ENCODE data around the gene KLRF1. TPM values are rescaled to one million over a fixed set of nuclear protein-coding genes. Genes with fewer than 3 reads are reported as not detected.
A peak's percentile ranks its signal among the peaks of the same experiment; 100 is the strongest.

The KLRF1 gene
- total RNA-seq, 4 donors from 2014 or later, result not detected

GRCh38 chr12:9867531-9867930, 40.2 kb downstream of the KLRF1 start:
- H3K27ac ChIP-seq, result peak overlapping the region; percentile 70 to 87 (median 79)
- no peaks in the 10 kb centered on the region for H3K9me3 ChIP-seq
- H3K4me3 ChIP-seq, result peak overlapping the region; percentile 28 to 48 (median 41)
- H3K4me1 ChIP-seq, result no peaks in the 10 kb centered on the region
- H3K27me3 ChIP-seq, result no peaks in the 10 kb centered on the region
- H3K36me3 ChIP-seq, result no peaks in the 10 kb centered on the region
- DNase-seq, result no peak
- TF ChIP-seq CTCF (IDR thresholded peaks at IDR 0.05) (no peak), POLR2A (IDR thresholded peaks at IDR 0.05) (no peak)

GRCh38 chr12:9868311-9868801, 41.1 kb downstream of the KLRF1 start:
- no peak for DNase-seq
- Histone ChIP-seq H3K4me1 (no peaks in the 10 kb centered on the region), H3K27ac (peak overlapping the region; percentile 74 to 87 (median 83)), H3K4me3 (peak overlapping the region; percentile 28 to 48 (median 41)), H3K36me3 (no peaks in the 10 kb centered on the region), H3K27me3 (no peaks in the 10 kb centered on the region), H3K9me3 (no peaks in the 10 kb centered on the region)
- TF ChIP-seq CTCF (IDR thresholded peaks at IDR 0.05) (no peak), POLR2A (IDR thresholded peaks at IDR 0.05) (no peak)

GRCh38 chr12:9868951-9869306, 41.6 kb downstream of the KLRF1 start:
- no peaks in the 10 kb centered on the region for H3K9me3 ChIP-seq
- no peak for DNase-seq
- H3K27ac ChIP-seq, result peak overlapping the region; percentile 74 to 87 (median 83)
- H3K4me1 ChIP-seq, result no peaks in the 10 kb centered on the region
- no peaks in the 10 kb centered on the region for H3K27me3 ChIP-seq
- peak overlapping the region; percentile 28 to 48 (median 41) for H3K4me3 ChIP-seq
- TF ChIP-seq CTCF (IDR thresholded peaks at IDR 0.05) (no peak), POLR2A (IDR thresholded peaks at IDR 0.05) (no peak)
- no peaks in the 10 kb centered on the region for H3K36me3 ChIP-seq

- Histone ChIP-seq H3K4me3 (peak within 1 kb of the TSS; percentile 28 to 48 (median 41)), H3K27me3 (no peaks in the 10 kb centered on the region), H3K9me3 (no peaks in the 10 kb centered on the region), H3K27ac (peak within 1 kb of the TSS; percentile 74 to 87 (median 83)), H3K4me1 (no peaks in the 10 kb centered on the region), H3K36me3 (no peaks in the 10 kb centered on the region)
- DNase-seq, result no peak
- TF ChIP-seq CTCF (IDR thresholded peaks at IDR 0.05) (no peak), POLR2A (IDR thresholded peaks at IDR 0.05) (peak; percentile 53 to 61)
Observed at GRCh38 chr12:9869307-9870161, 42.3 kb downstream of the KLRF1 start, which contains the start of gene CLEC2B. Gene CLEC2B, minus strand, starts transcription at chr12:9869354.

GRCh38 chr12:9870286-9870866, 43.1 kb downstream of the KLRF1 start:
- TF ChIP-seq CTCF (IDR thresholded peaks at IDR 0.05), result no peak
- TF ChIP-seq POLR2A (IDR thresholded peaks at IDR 0.05), result no peak
- peak overlapping the region; percentile 28 to 48 (median 41) for H3K4me3 ChIP-seq

More at GRCh38 chr12:9870286-9870866, 43.1 kb downstream of the KLRF1 start:
- peak overlapping the region; percentile 74 to 87 (median 83) for H3K27ac ChIP-seq
- H3K9me3 ChIP-seq, result no peaks in the 10 kb centered on the region
- no peaks in the 10 kb centered on the region for H3K4me1 ChIP-seq
- no peak for DNase-seq
- H3K36me3 ChIP-seq, result no peaks in the 10 kb centered on the region
- no peaks in the 10 kb centered on the region for H3K27me3 ChIP-seq
